Measurements from ENCODE around the gene PLXNB3. TPM values are rescaled to one million over a fixed set of nuclear protein-coding genes. Genes with fewer than 3 reads are reported as not detected.
A peak's percentile ranks its signal among the peaks of the same experiment; 100 is the strongest.

PLXNB3 gene
- total RNA-seq, 1 donor from 2014 or later, result 2.9 TPM

DNA sequence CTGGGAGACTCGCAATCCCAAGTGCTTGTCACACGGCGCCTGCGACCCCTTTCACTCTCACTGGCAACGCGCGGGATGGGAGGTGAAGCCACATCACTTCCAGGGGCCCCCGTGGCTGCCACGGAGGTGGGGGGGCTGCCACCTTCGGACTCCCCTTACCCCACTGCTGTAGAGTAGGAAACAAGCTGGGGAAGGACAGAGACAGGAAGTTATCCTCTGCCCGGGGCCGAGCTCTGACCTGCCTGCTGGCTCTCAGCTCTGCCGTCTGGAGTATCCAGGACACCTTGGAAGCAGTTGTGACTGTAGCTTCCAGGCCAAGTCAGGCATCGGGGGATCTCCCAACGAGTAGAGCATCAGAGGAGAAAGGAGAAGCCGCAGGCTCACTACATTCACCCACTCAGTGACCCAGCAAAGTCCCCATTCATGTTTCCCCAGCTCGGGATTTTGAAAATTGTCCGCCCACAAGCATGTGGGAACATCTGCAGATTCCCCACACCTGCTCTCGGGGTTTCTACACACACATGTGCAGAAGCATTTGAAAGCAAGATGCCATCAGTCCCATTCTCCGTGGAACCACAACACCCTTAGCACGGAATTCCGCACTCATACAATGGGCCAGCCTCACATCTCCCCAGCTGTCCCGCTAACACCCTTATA, 55.5 kb downstream of the PLXNB3 start:
- peak overlapping the region; percentile 64 for H3K4me3 ChIP-seq
- no peaks in the 10 kb centered on the region for H3K27me3 ChIP-seq (ENCODE audit: low read depth)
- peak overlapping the region; percentile 61 for H3K27ac ChIP-seq (replicated peaks)
- intact Hi-C loops (cut with micrococcal nuclease), result no loop called here
- H3K9me3 ChIP-seq (replicated peaks), result no peaks in the 10 kb centered on the region
- TF ChIP-seq, protein P1, sequence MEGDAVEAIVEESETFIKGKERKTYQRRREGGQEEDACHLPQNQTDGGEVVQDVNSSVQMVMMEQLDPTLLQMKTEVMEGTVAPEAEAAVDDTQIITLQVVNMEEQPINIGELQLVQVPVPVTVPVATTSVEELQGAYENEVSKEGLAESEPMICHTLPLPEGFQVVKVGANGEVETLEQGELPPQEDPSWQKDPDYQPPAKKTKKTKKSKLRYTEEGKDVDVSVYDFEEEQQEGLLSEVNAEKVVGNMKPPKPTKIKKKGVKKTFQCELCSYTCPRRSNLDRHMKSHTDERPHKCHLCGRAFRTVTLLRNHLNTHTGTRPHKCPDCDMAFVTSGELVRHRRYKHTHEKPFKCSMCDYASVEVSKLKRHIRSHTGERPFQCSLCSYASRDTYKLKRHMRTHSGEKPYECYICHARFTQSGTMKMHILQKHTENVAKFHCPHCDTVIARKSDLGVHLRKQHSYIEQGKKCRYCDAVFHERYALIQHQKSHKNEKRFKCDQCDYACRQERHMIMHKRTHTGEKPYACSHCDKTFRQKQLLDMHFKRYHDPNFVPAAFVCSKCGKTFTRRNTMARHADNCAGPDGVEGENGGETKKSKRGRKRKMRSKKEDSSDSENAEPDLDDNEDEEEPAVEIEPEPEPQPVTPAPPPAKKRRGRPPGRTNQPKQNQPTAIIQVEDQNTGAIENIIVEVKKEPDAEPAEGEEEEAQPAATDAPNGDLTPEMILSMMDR (IDR thresholded peaks at IDR 0.05; ENCODE audit: borderline replicate concordance), result no peak
- H3K4me1 ChIP-seq, result peaks cover 10% of the 10 kb centered on the region
- no peaks in the 10 kb centered on the region for H3K36me3 ChIP-seq
- no peak for DNase-seq

DNA sequence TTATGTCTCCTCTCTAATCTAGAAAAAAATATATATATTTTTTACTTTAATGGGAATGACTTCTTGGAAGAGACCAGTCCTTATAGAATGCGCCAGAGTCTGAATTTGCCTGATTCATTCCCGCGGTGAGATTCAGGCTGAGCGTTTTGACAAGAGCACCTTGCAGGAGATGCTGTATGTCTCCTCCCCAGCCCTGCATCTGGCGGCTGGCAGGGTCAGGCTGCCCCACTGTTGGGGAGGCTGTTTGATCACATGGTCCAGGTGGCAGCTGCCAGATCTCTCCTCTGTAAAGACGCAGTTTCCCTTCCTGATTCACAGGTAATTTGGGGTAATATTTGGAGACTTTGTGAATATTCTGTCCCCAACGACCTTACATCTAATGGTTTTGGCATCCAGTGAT, 56.6 kb downstream of the PLXNB3 start:
- Histone ChIP-seq H3K27ac (replicated peaks) (no peak overlapping the region), H3K4me1 (peaks cover 10% of the 10 kb centered on the region), H3K27me3 (ENCODE audit: low read depth) (no peaks in the 10 kb centered on the region), H3K9me3 (replicated peaks) (no peaks in the 10 kb centered on the region), H3K36me3 (no peaks in the 10 kb centered on the region), H3K4me3 (no peak overlapping the region)
- TF ChIP-seq, protein P1 (IDR thresholded peaks at IDR 0.05; ENCODE audit: borderline replicate concordance), result no peak
- no peak for DNase-seq
- intact Hi-C loops (cut with micrococcal nuclease), result no loop called here

DNA sequence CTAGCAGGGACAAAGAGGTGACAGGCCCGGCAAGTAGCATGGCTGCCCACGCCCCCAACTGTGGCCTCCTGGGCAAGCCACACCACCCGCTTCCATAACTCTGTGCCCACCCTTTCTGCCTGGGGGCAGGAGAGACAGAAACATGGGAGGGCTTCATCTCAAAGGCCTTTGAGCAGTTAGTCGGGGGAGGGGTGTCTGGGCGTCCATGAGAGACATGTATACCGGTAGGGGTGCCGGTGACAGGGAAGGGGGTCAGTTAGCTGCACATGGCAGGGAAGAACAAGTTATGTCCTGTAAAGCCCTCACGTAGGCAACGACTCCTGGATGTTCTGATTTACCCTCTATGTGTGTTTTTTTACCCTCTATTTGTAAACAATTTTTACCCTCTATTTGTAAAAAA, 57.0 kb downstream of the PLXNB3 start:
- Histone ChIP-seq H3K27ac (replicated peaks) (no peak overlapping the region), H3K4me3 (no peak overlapping the region), H3K9me3 (replicated peaks) (no peaks in the 10 kb centered on the region), H3K27me3 (ENCODE audit: low read depth) (no peaks in the 10 kb centered on the region), H3K4me1 (peaks cover 10% of the 10 kb centered on the region), H3K36me3 (no peaks in the 10 kb centered on the region)
- DNase-seq, result no peak
- intact Hi-C loops (cut with micrococcal nuclease), result no loop called here
- TF ChIP-seq, protein P1 (IDR thresholded peaks at IDR 0.05; ENCODE audit: borderline replicate concordance), result no peak

DNA sequence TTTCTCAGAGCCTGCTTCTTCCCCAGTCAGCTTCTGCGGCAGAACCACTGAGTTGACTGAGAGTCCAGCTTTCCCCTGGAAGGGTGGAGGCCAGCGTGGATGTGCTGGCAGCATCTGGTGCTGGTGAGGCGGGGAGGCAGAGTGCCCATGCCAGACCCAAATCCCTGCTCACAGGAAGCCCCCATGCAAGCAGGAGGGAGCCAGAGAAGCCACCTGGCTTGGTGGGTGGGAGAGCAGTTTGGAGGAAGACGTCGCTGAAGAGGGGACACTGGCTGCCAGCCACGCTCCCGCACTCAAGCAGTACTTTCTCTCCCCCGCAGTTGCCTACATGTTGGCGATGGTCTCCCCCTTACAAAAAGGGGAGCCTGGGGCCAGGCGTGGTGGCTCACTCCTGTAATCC, 60.3 kb downstream of the PLXNB3 start:
- H3K27me3 ChIP-seq (ENCODE audit: low read depth), result peaks cover 7% of the 10 kb centered on the region
- no peak overlapping the region for H3K4me3 ChIP-seq
- H3K9me3 ChIP-seq (replicated peaks), result no peaks in the 10 kb centered on the region
- no peak for DNase-seq
- H3K27ac ChIP-seq (replicated peaks), result no peak overlapping the region
- TF ChIP-seq, protein P1 (IDR thresholded peaks at IDR 0.05; ENCODE audit: borderline replicate concordance), result no peak
- intact Hi-C loops (cut with micrococcal nuclease), result no loop called here
- peaks cover 4% of the 10 kb centered on the region for H3K4me1 ChIP-seq
- no peaks in the 10 kb centered on the region for H3K36me3 ChIP-seq

DNA sequence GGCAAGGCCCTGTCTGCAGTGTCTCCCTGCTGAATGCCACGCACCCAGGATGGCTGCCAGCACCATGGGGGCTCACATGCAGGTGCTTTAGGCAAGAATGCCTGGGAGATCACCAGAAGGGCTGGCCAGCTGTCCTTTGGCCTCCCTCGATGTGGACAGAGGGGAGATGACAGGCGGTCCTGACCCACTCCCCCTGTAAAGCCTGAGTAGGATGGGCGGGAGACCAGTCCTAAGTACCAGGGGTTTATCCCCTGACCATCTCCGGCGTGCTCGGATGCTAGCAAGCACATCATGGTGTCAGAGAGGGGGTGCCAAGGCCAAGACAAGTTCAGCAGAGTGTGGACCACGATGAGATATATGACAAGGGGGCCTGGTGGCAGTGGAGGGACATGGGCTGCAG, 61.0 kb downstream of the PLXNB3 start:
- H3K4me3 ChIP-seq, result no peak overlapping the region
- no peaks in the 10 kb centered on the region for H3K9me3 ChIP-seq (replicated peaks)
- intact Hi-C loops (cut with micrococcal nuclease), result no loop called here
- no peaks in the 10 kb centered on the region for H3K36me3 ChIP-seq
- TF ChIP-seq, protein P1 (IDR thresholded peaks at IDR 0.05; ENCODE audit: borderline replicate concordance), result no peak
- H3K27ac ChIP-seq (replicated peaks), result no peak overlapping the region
- no peak for DNase-seq
- peaks cover 9% of the 10 kb centered on the region for H3K4me1 ChIP-seq
- peaks cover 14% of the 10 kb centered on the region for H3K27me3 ChIP-seq (ENCODE audit: low read depth)

Other genes starting within 250 kb of the PLXNB3 start
- gene ATP2B3, start 246.6 kb upstream of the PLXNB3 start, total RNA-seq, result not detected
- 39.3 TPM for gene CCNQ, start 165.1 kb upstream of the PLXNB3 start, total RNA-seq
- not detected for gene DUSP9, start 117.0 kb upstream of the PLXNB3 start, total RNA-seq
- 6.1 TPM for gene PNCK, start 90.4 kb upstream of the PLXNB3 start, total RNA-seq
- gene SLC6A8, start 76.3 kb upstream of the PLXNB3 start, total RNA-seq, result 229 TPM
- 80.8 TPM for gene BCAP31, start 39.9 kb upstream of the PLXNB3 start, total RNA-seq
- 16.0 TPM for gene ABCD1, start 39.4 kb upstream of the PLXNB3 start, total RNA-seq
- gene SRPK3, start 16.8 kb downstream of the PLXNB3 start, total RNA-seq, result 52.8 TPM
- 72.5 TPM for gene IDH3G, start 30.1 kb downstream of the PLXNB3 start, total RNA-seq
- gene SSR4, start 30.4 kb downstream of the PLXNB3 start, total RNA-seq, result 123 TPM
- gene PDZD4, start 66.3 kb downstream of the PLXNB3 start, total RNA-seq, result 4.5 TPM
- gene L1CAM, start 121.9 kb downstream of the PLXNB3 start, total RNA-seq, result 4.0 TPM
- 3.1 TPM for gene AVPR2, start 140.4 kb downstream of the PLXNB3 start, total RNA-seq
- 10.0 TPM for gene ARHGAP4, start 162.0 kb downstream of the PLXNB3 start, total RNA-seq
- 67.1 TPM for gene NAA10, start 170.8 kb downstream of the PLXNB3 start, total RNA-seq
- 7.5 TPM for gene RENBP, start 180.4 kb downstream of the PLXNB3 start, total RNA-seq
- gene HCFC1, start 207.6 kb downstream of the PLXNB3 start, total RNA-seq, result 28.4 TPM
- 6.4 TPM for gene TMEM187, start 208.5 kb downstream of the PLXNB3 start, total RNA-seq

Data from left ventricle myocardium inferior (tissue), 1 donor.